BE2C (cell line): ENCODE results near the gene IFITM5.
A peak's percentile ranks its signal among the peaks of the same experiment; 100 is the strongest.

Source experiments
- DNase-seq: peaks from one replicate; pipeline ENCODE4 v3.0.0-alpha.2; 2020
- H3K27me3 ChIP-seq: fragments of 250-450 bp; sonication (Bioruptor Pico); 2 replicates; pipeline ENCODE4 v1.5.1; 2020; ENCODE audit warnings: mild to moderate bottlenecking
- H3K36me3 ChIP-seq: fragments of 250-450 bp; sonication (Bioruptor Pico); 2 replicates; pipeline ENCODE4 v1.5.1; 2020; ENCODE audit warnings: mild to moderate bottlenecking
- H3K4me1 ChIP-seq: fragments of 250-450 bp; sonication (Bioruptor Pico); 2 replicates; pipeline ENCODE4 v1.5.1; 2020
- H3K4me3 ChIP-seq: 2 replicates; pipeline ENCODE4 v1.5.1; 2011; ENCODE audit warnings: low read depth, low read length
- H3K9me3 ChIP-seq: fragments of 250-450 bp; sonication (Bioruptor Pico); 2 replicates; pipeline ENCODE4 v1.5.1; 2020
- CTCF ChIP-seq: IDR thresholded peaks from 2 replicates; pipeline ENCODE4 v1.5.1; 2012; ENCODE audit warnings: mild to moderate bottlenecking, low read depth, low read length

IFITM5 gene

GRCh38 chr11:251550-251949 is 47.8 kb downstream of the IFITM5 start:
- TF ChIP-seq CTCF: no peak
- no peaks in the 10 kb centered on the region for H3K9me3 ChIP-seq
- H3K27me3 ChIP-seq: no peaks in the 10 kb centered on the region
- no peak for DNase-seq
- H3K4me3 ChIP-seq: no peak overlapping the region
- H3K4me1 ChIP-seq: no peaks in the 10 kb centered on the region
- peaks cover 15% of the 10 kb centered on the region for H3K36me3 ChIP-seq

GRCh38 chr11:250740-251299 is 48.5 kb downstream of the IFITM5 start:
- Histone ChIP-seq H3K9me3 (no peaks in the 10 kb centered on the region), H3K4me1 (no peaks in the 10 kb centered on the region), H3K27me3 (no peaks in the 10 kb centered on the region), H3K36me3 (peaks cover 15% of the 10 kb centered on the region), H3K4me3 (no peak overlapping the region)
- DNase-seq: peak; percentile 33
- peak; percentile 55 for TF ChIP-seq CTCF

GRCh38 chr11:250274-250673 is 49.1 kb downstream of the IFITM5 start:
- H3K4me3 ChIP-seq: no peak overlapping the region
- H3K9me3 ChIP-seq: no peaks in the 10 kb centered on the region
- H3K4me1 ChIP-seq: no peaks in the 10 kb centered on the region
- H3K27me3 ChIP-seq: no peaks in the 10 kb centered on the region
- peaks cover 17% of the 10 kb centered on the region for H3K36me3 ChIP-seq
- TF ChIP-seq CTCF: no peak
- no peak for DNase-seq

GRCh38 chr11:249062-249461 is 50.3 kb downstream of the IFITM5 start:
- no peaks in the 10 kb centered on the region for H3K9me3 ChIP-seq
- H3K4me3 ChIP-seq: no peak overlapping the region
- no peak for DNase-seq
- no peaks in the 10 kb centered on the region for H3K27me3 ChIP-seq
- no peaks in the 10 kb centered on the region for H3K4me1 ChIP-seq
- peaks cover 23% of the 10 kb centered on the region for H3K36me3 ChIP-seq
- no peak for TF ChIP-seq CTCF
